Uterus (tissue), 4 donors: Measurements from ENCODE around the gene IMMP1L. TPM values are rescaled to one million over a fixed set of nuclear protein-coding genes. Genes with fewer than 3 reads are reported as not detected.
A peak's percentile ranks its signal among the peaks of the same experiment; 100 is the strongest.

Experiments used
- DNase-seq, 2 donors: peaks; one replicate each; pipeline ENCODE4 v3.0.0-alpha.2; 2019 to 2020
- H3K27ac ChIP-seq, 2 donors: fragments of 200-600 bp; sonication (generic); 1 replicate in 1 of 2; 2 replicates in 1 of 2; pipeline ENCODE4 v1.5.1; 2016 to 2018
- H3K27me3 ChIP-seq, 2 donors: fragments of 200-600 bp; sonication (generic); one replicate each; pipeline ENCODE4 v1.5.1; 2018 to 2019; ENCODE audit warnings: control low read depth in 1 of 2
- H3K36me3 ChIP-seq, 2 donors: fragments of 200-600 bp; sonication (generic); one replicate each; pipeline ENCODE4 v1.5.1; 2019; ENCODE audit warnings: control low read depth in 1 of 2
- H3K4me1 ChIP-seq, 2 donors: fragments of 200-600 bp; sonication (generic); one replicate each; pipeline ENCODE4 v1.5.1; 2018 to 2019; ENCODE audit warnings: control low read depth in 1 of 2
- H3K4me3 ChIP-seq, 2 donors: fragments of 200-600 bp; sonication (generic); 1 replicate in 1 of 2; 2 replicates in 1 of 2; pipeline ENCODE4 v1.5.1; 2018 to 2019; ENCODE audit warnings: mild to moderate bottlenecking in 1 of 2
- H3K9me3 ChIP-seq, 2 donors: fragments of 200-600 bp; sonication (generic); one replicate each; pipeline ENCODE4 v1.5.1; 2019; ENCODE audit warnings: control low read depth in 1 of 2
- POLR2A ChIP-seq, 2 donors: fragments of 450-650 bp; IDR thresholded peaks; one replicate each; pipeline ENCODE4 v1.6.1; 2016; ENCODE audit warnings: antibody characterized with exemption in 2 of 2, mild to moderate bottlenecking in 1 of 2, moderate library complexity in 1 of 2
- intact Hi-C: fragments of 100-400 bp; cut with DNase I; formaldehyde crosslinking; loops from one replicate; pipeline ENCODE4 v1.15.1; 2023; ENCODE audit warnings: low total_unique reads
- total RNA-seq, 4 donors: library from RNA; depleted of rRNA in 3 of 4; stranded (reverse); fragments of >200 nt in 3 of 4; gene quantifications; one replicate each; pipeline versions ENCODE4 v1.1.0 to v1.2.4, GENCODE V29; 2014 to 2023
- TF ChIP-seq, protein P1 (sequence below), 4 experiments: fragments of 200-600 bp in 2 of 4; fragments of 450-650 bp in 2 of 4; sonication (generic) in 2 of 4; IDR thresholded peaks; one replicate each; pipeline ENCODE4 v1.5.1; 2016 to 2019; ENCODE audit warnings: antibody characterized with exemption in 4 of 4, mild to moderate bottlenecking in 2 of 4, moderate library complexity in 1 of 4
- donor health status: DM: yes; HTN: yes; CAD: no.

Gene IMMP1L
- total RNA-seq, 4 donors from 2014 or later = 2.6 to 32.2 (median 19.8) TPM

DNA sequence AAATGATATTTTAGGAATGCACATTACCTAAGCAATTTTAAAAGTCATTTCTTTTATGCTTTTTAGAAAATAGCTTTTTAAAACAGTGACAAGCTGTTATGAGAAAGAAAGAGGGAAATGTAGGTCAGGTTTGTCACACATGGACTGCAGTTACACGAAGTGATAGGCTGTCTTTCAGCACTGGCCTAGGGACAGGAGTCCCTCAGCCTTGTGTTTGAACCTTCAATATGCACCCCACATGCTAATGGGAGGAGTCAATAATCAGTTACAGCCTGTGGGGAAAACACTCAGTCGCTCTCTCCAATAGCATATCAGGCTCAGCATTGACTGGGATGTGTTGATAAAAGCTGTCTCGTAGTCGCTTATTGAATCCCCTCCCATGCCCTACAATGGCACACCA lies 94.0 kb downstream of the IMMP1L start:
- Histone ChIP-seq H3K27me3 (no peaks in the 10 kb centered on the region), H3K4me1 (no peaks in the 10 kb centered on the region), H3K9me3 (no peaks in the 10 kb centered on the region), H3K27ac (no peak overlapping the region), H3K4me3 (no peak overlapping the region), H3K36me3 (no peaks in the 10 kb centered on the region)
- DNase-seq = no peak
- intact Hi-C loops = no loop called here
- TF ChIP-seq, protein P1, sequence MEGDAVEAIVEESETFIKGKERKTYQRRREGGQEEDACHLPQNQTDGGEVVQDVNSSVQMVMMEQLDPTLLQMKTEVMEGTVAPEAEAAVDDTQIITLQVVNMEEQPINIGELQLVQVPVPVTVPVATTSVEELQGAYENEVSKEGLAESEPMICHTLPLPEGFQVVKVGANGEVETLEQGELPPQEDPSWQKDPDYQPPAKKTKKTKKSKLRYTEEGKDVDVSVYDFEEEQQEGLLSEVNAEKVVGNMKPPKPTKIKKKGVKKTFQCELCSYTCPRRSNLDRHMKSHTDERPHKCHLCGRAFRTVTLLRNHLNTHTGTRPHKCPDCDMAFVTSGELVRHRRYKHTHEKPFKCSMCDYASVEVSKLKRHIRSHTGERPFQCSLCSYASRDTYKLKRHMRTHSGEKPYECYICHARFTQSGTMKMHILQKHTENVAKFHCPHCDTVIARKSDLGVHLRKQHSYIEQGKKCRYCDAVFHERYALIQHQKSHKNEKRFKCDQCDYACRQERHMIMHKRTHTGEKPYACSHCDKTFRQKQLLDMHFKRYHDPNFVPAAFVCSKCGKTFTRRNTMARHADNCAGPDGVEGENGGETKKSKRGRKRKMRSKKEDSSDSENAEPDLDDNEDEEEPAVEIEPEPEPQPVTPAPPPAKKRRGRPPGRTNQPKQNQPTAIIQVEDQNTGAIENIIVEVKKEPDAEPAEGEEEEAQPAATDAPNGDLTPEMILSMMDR (IDR thresholded peaks at IDR 0.05) = no peak
- TF ChIP-seq POLR2A (IDR thresholded peaks at IDR 0.05) = no peak

DNA sequence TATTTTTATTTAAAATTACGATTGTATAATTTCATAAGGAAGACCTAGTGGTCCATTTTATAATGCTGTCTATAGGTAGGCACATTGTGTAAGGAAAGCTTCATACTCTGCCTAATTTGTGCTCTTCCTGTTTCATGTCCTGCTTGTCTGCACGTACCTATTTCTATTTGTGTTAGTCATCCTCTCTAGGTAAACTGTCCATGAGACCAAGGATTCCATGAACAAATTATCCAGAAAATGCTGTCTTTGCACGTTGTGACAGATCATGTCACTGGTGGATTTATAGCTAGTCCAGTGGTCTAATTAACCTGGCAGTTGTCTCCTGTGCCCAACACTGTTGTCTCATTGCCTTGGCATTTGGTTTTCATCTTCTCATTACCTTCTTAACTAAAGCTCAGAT lies 95.1 kb downstream of the IMMP1L start:
- intact Hi-C loops = no loop called here
- no peak for TF ChIP-seq POLR2A (IDR thresholded peaks at IDR 0.05)
- TF ChIP-seq, protein P1 (IDR thresholded peaks at IDR 0.05) = no peak
- no peaks in the 10 kb centered on the region for H3K36me3 ChIP-seq
- no peak overlapping the region for H3K4me3 ChIP-seq
- H3K27ac ChIP-seq = no peak overlapping the region
- H3K9me3 ChIP-seq = no peaks in the 10 kb centered on the region
- no peak for DNase-seq
- no peaks in the 10 kb centered on the region for H3K27me3 ChIP-seq
- H3K4me1 ChIP-seq = no peaks in the 10 kb centered on the region

DNA sequence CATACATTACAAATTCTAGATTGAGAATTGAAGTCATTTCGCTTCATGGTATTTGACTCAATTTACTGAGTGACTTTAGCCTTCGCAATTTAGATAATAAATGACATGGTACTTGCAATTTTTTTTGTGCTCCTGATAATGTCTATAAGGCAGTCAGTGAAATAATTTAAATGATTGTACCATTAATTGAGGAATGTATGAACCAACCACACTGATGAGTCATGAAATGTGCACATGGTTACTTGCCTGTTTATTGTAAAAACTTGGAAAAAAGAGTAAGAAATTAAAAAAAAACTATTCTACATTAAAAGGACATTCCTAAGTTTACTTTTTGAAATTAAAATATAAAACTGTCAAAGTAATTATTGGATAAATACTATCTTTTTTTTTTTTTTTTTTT lies 96.5 kb downstream of the IMMP1L start:
- intact Hi-C loops = no loop called here
- no peaks in the 10 kb centered on the region for H3K27me3 ChIP-seq
- no peak for DNase-seq
- H3K27ac ChIP-seq = no peak overlapping the region
- H3K9me3 ChIP-seq = no peaks in the 10 kb centered on the region
- no peak overlapping the region for H3K4me3 ChIP-seq
- H3K4me1 ChIP-seq = no peaks in the 10 kb centered on the region
- H3K36me3 ChIP-seq = no peaks in the 10 kb centered on the region
- TF ChIP-seq, protein P1 (IDR thresholded peaks at IDR 0.05) = no peak
- no peak for TF ChIP-seq POLR2A (IDR thresholded peaks at IDR 0.05)

DNA sequence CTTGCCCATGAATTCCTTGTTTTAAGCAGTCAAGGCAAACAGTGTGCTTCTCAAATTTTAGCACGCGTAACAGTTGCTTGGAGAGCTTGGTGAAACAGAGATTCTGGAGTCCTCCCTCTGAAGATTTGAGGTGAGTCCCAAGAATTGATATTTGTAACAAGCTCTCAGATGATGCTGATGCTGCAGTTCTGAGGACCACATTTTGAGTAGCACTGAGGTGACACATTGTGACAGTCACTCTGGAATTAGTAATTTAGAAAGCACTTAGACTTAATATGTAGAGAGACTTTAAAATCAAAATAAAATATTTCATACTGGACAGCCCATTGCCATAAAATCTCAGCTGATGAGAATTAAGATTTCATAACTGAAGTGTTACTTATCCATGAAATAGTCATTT lies 101.2 kb downstream of the IMMP1L start:
- no peak overlapping the region for H3K27ac ChIP-seq
- intact Hi-C loops = no loop called here
- TF ChIP-seq POLR2A (IDR thresholded peaks at IDR 0.05) = no peak
- TF ChIP-seq, protein P1 (IDR thresholded peaks at IDR 0.05) = no peak

DNA sequence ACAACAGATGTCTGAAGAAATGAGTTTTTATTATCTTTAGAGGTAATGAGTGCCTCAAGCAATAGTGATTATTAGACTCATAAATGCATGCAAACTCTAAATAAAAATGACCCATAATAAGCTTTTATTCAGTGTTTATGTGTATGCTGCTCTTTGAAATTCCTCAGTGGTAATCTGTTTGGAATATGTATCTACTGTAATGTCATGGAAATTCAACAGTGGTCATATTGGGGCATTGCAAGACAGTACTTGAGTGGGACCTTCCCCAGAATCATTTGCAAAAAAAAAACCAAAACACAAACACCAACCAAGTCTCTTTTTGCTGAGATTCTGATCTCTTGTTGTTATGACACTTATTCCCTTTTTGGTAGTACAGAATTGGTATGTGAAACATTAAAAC lies 104.8 kb downstream of the IMMP1L start:
- TF ChIP-seq POLR2A (IDR thresholded peaks at IDR 0.05) = no peak
- DNase-seq = no peak
- H3K27me3 ChIP-seq = no peaks in the 10 kb centered on the region
- H3K4me3 ChIP-seq = no peak overlapping the region
- H3K36me3 ChIP-seq = no peaks in the 10 kb centered on the region
- no peaks in the 10 kb centered on the region for H3K9me3 ChIP-seq
- intact Hi-C loops = no loop called here
- no peak overlapping the region for H3K27ac ChIP-seq
- H3K4me1 ChIP-seq = no peaks in the 10 kb centered on the region

More for the DNA sequence above, 101.2 kb downstream of the IMMP1L start:
- no peaks in the 10 kb centered on the region for H3K9me3 ChIP-seq
- no peaks in the 10 kb centered on the region for H3K36me3 ChIP-seq
- H3K4me1 ChIP-seq = no peaks in the 10 kb centered on the region
- no peaks in the 10 kb centered on the region for H3K27me3 ChIP-seq
- no peak overlapping the region for H3K4me3 ChIP-seq
- no peak for DNase-seq

DNA sequence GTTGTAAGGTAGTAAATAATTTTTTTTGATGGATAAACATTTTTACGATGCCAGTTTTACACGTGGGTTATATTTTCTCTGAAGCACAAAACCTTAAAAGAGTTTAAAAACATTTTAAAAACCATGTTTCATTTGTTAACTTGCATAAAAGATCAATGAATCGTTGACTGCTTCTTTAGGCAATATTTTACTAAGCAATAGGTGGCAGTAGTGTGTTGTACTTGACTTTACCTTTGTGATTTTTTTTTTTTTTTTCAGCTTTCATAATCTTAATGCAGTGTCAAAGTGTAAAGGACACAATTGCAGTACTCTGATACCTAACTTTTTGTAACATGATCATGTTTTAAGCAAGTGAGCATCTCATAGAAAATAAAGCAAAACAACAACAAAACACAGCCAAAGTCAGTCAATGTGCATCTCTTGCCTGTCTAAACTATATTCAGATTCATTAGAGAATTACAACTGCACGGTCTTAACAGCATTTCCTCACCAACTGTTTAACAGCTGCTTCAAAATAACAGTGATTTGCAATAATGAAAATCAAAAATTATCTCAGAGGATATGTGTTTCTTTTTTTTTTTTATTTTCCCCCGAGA lies 112.1 kb downstream of the IMMP1L start:
- no peak for DNase-seq
- Histone ChIP-seq H3K4me3 (no peak overlapping the region), H3K9me3 (no peaks in the 10 kb centered on the region), H3K36me3 (no peaks in the 10 kb centered on the region), H3K27ac (no peak overlapping the region), H3K27me3 (no peaks in the 10 kb centered on the region), H3K4me1 (no peaks in the 10 kb centered on the region)
- TF ChIP-seq, protein P1 (IDR thresholded peaks at IDR 0.05) = peak; percentile 21 to 30 (median 27)
- TF ChIP-seq POLR2A (IDR thresholded peaks at IDR 0.05) = no peak
- intact Hi-C loops = no loop called here
